Activated CD4-positive, alpha-beta memory T cell treated with anti-CD3 and anti-CD28 coated beads for 36 hours (primary cell): ENCODE measurements around the gene DIRAS1. TPM values are rescaled to one million over a fixed set of nuclear protein-coding genes. Genes with fewer than 3 reads are reported as not detected.
A peak's percentile ranks its signal among the peaks of the same experiment; 100 is the strongest.

Experiments used
- CTCF ChIA-PET: fragments of 350-600 bp; sonication (Branson Sonifier 250); formaldehyde crosslinking; loops from one replicate; lab custom pipeline; 2021; ENCODE audit warnings: antibody characterized with exemption, inconsistent platforms; lab: Charles Lee
- POLR2A ChIA-PET: fragments of 350-600 bp; sonication (Branson Sonifier 250); formaldehyde crosslinking; loops from one replicate; lab custom pipeline; 2021; ENCODE audit warnings: antibody characterized with exemption; lab: Charles Lee
- DNase-seq: peaks from one replicate; pipeline ENCODE4 v3.0.0-alpha.2; 2020
- H3K27ac Mint-ChIP-seq: one replicate; pipeline ENCODE4 v1.8.0; 2021; ENCODE audit warnings: mixed read lengths
- H3K27me3 Mint-ChIP-seq: one replicate; pipeline ENCODE4 v1.8.0; 2021; ENCODE audit warnings: mixed read lengths
- H3K36me3 Mint-ChIP-seq: one replicate; pipeline ENCODE4 v1.8.0; 2021; ENCODE audit warnings: mixed read lengths
- H3K4me1 Mint-ChIP-seq: one replicate; pipeline ENCODE4 v1.8.0; 2021; ENCODE audit warnings: low read depth, mixed read lengths
- H3K4me3 Mint-ChIP-seq: one replicate; pipeline ENCODE4 v1.8.0; 2021; ENCODE audit warnings: mild to moderate bottlenecking, mixed read lengths
- H3K9me3 Mint-ChIP-seq: one replicate; pipeline ENCODE4 v1.8.0; 2021; ENCODE audit warnings: mixed read lengths
- intact Hi-C: fragments of 100-400 bp; cut with micrococcal nuclease; formaldehyde crosslinking; loops from one replicate; pipeline ENCODE4 v1.15.1; 2023
- total RNA-seq, 2 experiments: library from RNA; stranded (reverse); gene quantifications; one replicate each; pipeline ENCODE4 v1.2.3, GENCODE V29; 2021

Gene DIRAS1
- total RNA-seq, 2 experiments from 2014 or later: 0.31 TPM; not detected in 1

DNA sequence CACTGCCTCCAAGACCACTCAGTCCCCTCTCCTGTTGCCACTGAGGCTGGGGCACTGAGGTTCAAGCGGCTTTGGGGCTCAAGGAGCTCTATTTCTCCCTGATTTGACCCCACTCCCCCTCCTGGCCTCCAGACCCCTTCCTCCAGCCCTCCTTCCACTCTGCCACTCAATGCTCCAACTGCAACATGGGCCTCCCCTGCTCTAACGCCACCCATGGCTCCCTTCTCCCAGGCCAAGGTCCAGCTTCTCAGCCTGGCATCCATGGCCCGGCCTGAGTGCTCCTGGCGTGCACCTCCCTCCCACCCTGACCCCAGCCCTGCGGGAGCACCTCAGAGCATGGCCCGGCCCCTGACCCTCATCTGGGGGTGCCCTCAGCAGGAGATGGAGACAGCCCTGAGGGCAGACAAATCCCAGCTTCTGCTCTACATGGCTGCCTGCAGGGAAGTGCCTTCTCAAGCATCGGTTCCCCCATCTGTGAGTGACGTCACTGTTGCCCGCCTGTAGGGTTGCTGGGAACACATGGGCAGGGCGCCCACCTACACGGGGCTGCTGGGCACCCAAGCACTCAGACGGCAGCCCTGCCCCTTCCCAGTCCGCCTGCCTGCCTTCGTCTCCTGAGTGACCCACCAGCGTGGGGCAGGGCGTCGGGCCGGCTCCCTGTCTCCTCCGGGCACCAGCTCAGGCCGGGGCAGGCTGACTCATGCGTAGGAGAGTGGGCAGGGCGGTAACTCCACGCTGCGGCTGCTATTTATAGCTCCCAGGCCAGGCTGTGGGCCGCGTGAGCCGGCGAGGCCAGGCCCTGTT, 1.6 kb upstream of the DIRAS1 start:
- Mint-ChIP-seq H3K4me1 (no peaks in the 10 kb centered on the region), H3K9me3 (no peaks in the 10 kb centered on the region), H3K27ac (no peak overlapping the region), H3K27me3 (peaks cover 29% of the 10 kb centered on the region), H3K36me3 (no peaks in the 10 kb centered on the region), H3K4me3 (no peak overlapping the region)
- CTCF ChIA-PET: no interaction called here
- DNase-seq: no peak
- POLR2A ChIA-PET: no interaction called here
- intact Hi-C loops: no loop called here

DNA sequence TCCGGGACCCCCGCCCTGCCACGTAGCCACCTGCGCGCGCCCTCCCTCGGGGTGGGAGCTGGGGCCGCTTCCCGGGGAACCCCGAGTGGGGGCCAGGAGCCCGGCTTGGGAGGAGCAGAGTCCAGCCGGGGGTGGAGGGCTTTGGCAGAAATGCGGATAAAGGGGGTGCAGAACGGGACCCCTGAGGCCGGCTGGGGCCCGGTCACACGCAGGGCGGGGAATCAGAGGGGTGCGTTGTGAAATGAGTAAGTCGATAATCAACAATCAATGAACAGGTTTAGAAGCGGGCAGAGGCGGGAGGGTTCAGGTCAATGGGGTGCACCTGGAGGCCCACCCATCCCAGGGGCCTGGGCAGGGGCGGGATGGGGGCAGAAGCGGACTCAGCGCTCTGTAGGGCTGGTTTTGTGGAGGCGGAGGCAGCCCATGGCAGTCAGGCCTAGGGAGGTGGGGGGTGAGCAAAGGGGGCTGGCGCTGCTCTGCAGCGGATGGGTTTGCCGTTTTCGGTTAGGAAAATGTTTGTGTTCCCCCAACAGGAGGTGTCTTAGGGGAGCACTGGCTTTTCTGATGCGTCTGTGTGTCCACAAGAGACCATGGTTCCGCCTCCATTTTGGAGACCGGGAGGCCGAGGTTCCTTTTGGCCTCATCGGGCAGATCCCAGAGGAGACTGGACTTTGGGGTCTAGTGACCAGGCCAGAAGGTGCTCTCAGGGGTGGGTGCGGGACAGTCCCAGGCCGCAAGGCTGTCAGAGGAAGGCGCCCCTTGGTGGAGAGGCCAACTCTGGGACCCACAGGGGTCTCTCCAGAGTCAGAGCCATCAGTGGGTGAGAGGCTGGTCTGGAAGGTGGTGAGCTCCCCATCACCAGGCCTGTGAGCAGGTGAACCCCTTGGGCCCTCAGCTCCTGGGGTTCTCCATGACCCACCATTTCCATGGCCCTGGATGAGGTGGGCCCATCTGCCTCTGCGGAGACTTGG, 683 bp upstream of the DIRAS1 start:
- DNase-seq: no peak
- H3K27me3 Mint-ChIP-seq: peaks cover 23% of the 10 kb centered on the region
- H3K9me3 Mint-ChIP-seq: no peaks in the 10 kb centered on the region
- H3K4me1 Mint-ChIP-seq: no peaks in the 10 kb centered on the region
- intact Hi-C loops: no loop called here
- H3K4me3 Mint-ChIP-seq: peak overlapping the region; percentile 23
- H3K27ac Mint-ChIP-seq: no peak overlapping the region
- ChIA-PET POLR2A (interaction anchor here (0.5 kb wide), 1 partner anchor 150 kb away, joined by 5 read pairs; no protein-coding TSS in a partner anchor), CTCF (no interaction called here)
- H3K36me3 Mint-ChIP-seq: no peaks in the 10 kb centered on the region

GRCh38 chr19:2719920-2720776, 1.0 kb downstream of the DIRAS1 start:
- Mint-ChIP-seq H3K4me1 (no peaks in the 10 kb centered on the region), H3K36me3 (no peaks in the 10 kb centered on the region), H3K9me3 (peaks cover 8% of the 10 kb centered on the region), H3K27ac (no peak overlapping the region), H3K4me3 (peak overlapping the region; percentile 39), H3K27me3 (peaks cover 24% of the 10 kb centered on the region)
- intact Hi-C loops: no loop called here
- ChIA-PET POLR2A (interaction anchor here (0.5 kb wide), 1 partner anchor 29 kb away, joined by 3 read pairs; no protein-coding TSS in a partner anchor), CTCF (no interaction called here)
- DNase-seq: no peak

- POLR2A ChIA-PET: no interaction called here
- DNase-seq: no peak
- Mint-ChIP-seq H3K27ac (no peak overlapping the region), H3K27me3 (peaks cover 23% of the 10 kb centered on the region), H3K4me3 (no peak overlapping the region), H3K9me3 (peaks cover 11% of the 10 kb centered on the region), H3K4me1 (no peaks in the 10 kb centered on the region), H3K36me3 (no peaks in the 10 kb centered on the region)
- intact Hi-C loops: no loop called here
- CTCF ChIA-PET: no interaction called here
These were observed 1.9 kb downstream of the DIRAS1 start for GRCh38 chr19:2719232-2719735.

DNA sequence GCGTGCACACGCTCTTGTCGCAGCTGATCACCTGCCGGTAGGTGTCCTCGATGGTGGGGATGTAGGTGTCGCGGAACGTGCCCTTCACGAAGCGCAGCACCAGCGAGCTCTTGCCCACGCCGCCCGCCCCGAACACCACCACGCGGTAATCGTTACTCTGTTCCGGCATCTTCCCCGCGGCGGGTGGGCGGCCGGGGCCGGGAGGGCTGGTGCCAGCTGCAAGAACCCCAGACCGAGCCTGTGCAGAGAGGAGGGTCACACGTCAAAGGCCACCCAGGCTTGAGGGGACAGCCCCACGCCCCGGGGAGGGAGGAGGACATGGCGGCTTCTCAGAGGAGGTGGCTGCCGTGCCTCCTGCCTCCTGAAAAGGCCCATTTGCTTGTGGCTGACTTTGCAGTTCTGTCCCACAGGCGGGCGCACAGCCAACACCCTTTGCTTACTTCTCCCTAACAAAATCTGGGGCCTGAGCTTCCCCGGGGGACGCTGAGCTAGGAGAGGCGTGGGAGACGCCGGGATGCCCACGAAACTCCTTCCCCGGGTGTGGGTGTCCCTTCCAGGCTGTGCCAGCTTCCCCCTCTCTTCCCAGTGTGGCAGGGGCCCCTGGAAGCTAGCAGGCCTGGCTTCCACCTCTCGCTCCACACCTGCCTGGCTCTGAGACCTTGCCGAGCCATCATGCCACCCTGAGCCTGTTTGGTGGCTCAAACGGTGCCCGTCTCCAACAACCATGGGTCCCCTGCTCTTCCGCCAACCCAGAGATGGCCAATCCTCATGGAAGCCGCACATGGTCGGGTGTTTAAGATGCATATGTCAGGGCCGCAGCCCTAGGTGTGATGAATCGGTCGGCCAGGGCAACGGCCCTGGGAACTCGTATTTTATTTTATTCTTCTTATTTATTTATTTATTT, 3.3 kb downstream of the DIRAS1 start:
- Mint-ChIP-seq H3K9me3 (peaks cover 11% of the 10 kb centered on the region), H3K27me3 (peaks cover 21% of the 10 kb centered on the region), H3K36me3 (no peaks in the 10 kb centered on the region), H3K4me1 (no peaks in the 10 kb centered on the region), H3K4me3 (no peak overlapping the region), H3K27ac (no peak overlapping the region)
- ChIA-PET CTCF (interaction anchor here (0.7 to 1.9 kb wide), 2 partner anchors 70 to 82 kb away, joined by 3 to 5 read pairs; no protein-coding TSS in a partner anchor), POLR2A (no interaction called here)
- intact Hi-C loops: no loop called here
- no peak for DNase-seq

DNA sequence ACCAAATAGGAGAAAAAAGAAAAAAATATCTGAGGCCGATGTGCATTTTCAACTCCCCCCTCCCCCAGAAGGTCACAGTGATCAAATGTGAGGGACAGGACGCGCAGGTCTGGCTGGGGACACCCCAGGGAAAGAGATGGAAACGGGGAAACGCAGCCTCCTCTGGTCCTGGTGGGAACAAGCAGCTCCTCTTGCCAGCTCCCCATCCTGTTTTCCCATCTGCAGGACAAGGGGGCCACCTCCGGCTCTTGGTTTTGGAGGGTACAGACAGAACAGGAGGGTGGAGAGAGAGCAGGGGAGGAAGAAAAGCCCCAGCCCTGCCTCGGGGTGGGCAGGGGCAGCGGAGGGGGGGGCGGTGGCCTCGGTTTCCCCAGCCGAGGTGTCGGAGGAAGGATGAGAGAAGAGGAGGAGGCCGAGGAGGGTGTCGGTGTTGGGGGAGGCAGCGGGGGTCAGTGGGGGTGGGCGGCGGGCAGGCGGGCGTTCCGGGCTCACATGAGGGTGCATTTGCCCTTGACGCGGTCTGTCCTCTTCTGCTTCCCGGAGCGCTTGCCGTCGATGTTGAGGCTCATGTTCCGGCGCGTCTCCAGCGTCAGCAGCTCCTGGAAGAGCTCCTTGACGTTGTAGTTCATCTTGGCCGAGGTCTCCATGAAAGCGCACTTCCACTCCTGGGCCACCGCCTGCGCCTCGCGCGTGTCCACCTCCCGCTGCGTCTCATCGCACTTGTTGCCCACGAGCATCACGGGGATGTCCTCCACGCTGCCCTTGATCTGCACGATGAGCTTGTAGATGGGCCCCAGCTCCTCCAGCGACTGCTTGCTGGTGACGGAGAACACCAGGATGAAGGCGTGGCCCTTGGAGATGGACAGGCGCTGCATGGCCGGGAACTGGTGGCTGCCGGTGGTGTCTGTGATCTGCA, 4.2 kb downstream of the DIRAS1 start:
- DNase-seq: no peak
- no peaks in the 10 kb centered on the region for H3K4me1 Mint-ChIP-seq
- CTCF ChIA-PET: interaction anchor here (1.9 kb wide), 1 partner anchor 69 kb away, joined by 5 read pairs; no protein-coding TSS in a partner anchor
- H3K4me3 Mint-ChIP-seq: no peak overlapping the region
- POLR2A ChIA-PET: no interaction called here
- peaks cover 11% of the 10 kb centered on the region for H3K9me3 Mint-ChIP-seq
- H3K27ac Mint-ChIP-seq: no peak overlapping the region
- peaks cover 17% of the 10 kb centered on the region for H3K27me3 Mint-ChIP-seq
- no peaks in the 10 kb centered on the region for H3K36me3 Mint-ChIP-seq
- intact Hi-C loops: no loop called here

- POLR2A ChIA-PET: no interaction called here
- intact Hi-C loops: no loop called here
These were observed 4.9 kb downstream of the DIRAS1 start for GRCh38 chr19:2716275-2716650.

GRCh38 chr19:2715470-2716274, 5.5 kb downstream of the DIRAS1 start:
- Mint-ChIP-seq H3K27ac (no peak overlapping the region), H3K9me3 (peaks cover 11% of the 10 kb centered on the region), H3K4me1 (no peaks in the 10 kb centered on the region), H3K4me3 (no peak overlapping the region), H3K27me3 (peaks cover 13% of the 10 kb centered on the region), H3K36me3 (no peaks in the 10 kb centered on the region)
- POLR2A ChIA-PET: no interaction called here
- intact Hi-C loops: no loop called here
- CTCF ChIA-PET: no interaction called here
- DNase-seq: no peak

More at GRCh38 chr19:2716275-2716650, 4.9 kb downstream of the DIRAS1 start:
- DNase-seq: no peak
- peaks cover 11% of the 10 kb centered on the region for H3K9me3 Mint-ChIP-seq
- H3K27me3 Mint-ChIP-seq: peaks cover 13% of the 10 kb centered on the region
- no peaks in the 10 kb centered on the region for H3K4me1 Mint-ChIP-seq
- H3K27ac Mint-ChIP-seq: no peak overlapping the region
- no peak overlapping the region for H3K4me3 Mint-ChIP-seq
- H3K36me3 Mint-ChIP-seq: no peaks in the 10 kb centered on the region
- CTCF ChIA-PET: interaction anchor here (1.9 kb wide), 1 partner anchor 68 kb away, joined by 5 read pairs; no protein-coding TSS in a partner anchor

DNA sequence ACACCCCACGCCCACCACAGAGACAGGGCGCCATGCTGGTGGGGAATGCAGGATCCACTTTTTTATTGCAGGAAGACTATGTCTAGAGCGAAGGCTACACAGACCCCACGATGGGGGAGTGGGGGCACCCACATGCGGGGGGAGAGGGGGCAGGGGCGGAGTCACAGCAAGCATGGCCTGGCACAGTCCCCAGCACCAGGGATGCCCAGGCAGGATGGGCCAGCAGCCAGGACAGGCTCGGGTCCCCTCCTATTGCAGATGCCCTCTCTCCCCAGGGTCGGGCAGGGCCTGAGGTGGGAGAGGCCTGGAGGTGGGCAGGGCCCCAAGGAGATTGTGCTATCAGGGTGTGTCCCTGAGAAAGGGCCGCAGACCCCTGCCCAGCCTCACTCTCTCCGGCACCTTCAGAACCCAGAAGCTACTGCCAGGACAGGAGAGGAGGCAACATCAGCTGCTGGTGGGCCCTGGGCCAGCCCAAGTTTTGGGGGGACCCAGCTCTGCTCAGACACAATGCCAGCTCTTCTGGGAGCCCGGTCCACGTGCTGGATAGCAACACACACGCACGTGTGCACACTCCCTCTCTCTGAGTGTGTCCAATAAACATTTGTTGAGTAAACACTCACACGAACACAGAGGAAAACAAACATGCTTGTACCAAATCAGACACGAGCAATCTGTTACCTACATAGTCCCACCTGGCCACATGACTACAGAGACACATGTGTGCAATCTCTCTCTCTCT, 6.5 kb downstream of the DIRAS1 start:
- DNase-seq: no peak
- Mint-ChIP-seq H3K9me3 (peaks cover 11% of the 10 kb centered on the region), H3K27ac (no peak overlapping the region), H3K4me1 (no peaks in the 10 kb centered on the region), H3K27me3 (peaks cover 8% of the 10 kb centered on the region), H3K4me3 (no peak overlapping the region), H3K36me3 (no peaks in the 10 kb centered on the region)
- ChIA-PET POLR2A (no interaction called here), CTCF (no interaction called here)
- intact Hi-C loops: no loop called here
